Raji (cell line): Measurements from ENCODE around the gene NELL1.

Source experiments
- POLR2A ChIP-seq: IDR thresholded peaks from 2 replicates; pipeline ENCODE4 v1.6.1; 2011; ENCODE audit warnings: low read depth, low read length, control low read depth; ENCODE audit not compliant: insufficient read depth

NELL1 gene

DNA sequence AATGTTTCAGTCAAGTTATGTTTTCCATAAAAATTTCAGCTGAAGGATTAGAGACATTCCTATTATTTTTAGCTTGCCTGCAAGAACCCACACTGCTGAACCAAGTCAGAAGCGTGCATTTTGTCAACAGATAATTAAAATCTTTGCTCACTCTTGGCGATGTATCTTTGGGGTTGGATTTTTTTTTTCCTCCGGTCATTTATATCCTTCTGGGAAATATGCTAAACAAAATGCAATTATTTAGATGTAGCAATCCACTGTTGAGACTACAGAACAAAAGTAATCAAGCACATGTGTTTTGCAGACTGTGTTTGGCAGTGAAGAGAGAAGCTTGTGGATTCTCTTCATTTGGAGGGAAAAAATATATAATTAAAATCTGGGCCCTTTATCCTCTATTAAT lies 15.3 kb upstream of the NELL1 start:
- TF ChIP-seq POLR2A: no peak

GRCh38 chr11:20656901-20657300 lies 12.5 kb upstream of the NELL1 start:
- TF ChIP-seq POLR2A: no peak

- TF ChIP-seq POLR2A: no peak
Measured at GRCh38 chr11:20658135-20658534, 11.3 kb upstream of the NELL1 start.

DNA sequence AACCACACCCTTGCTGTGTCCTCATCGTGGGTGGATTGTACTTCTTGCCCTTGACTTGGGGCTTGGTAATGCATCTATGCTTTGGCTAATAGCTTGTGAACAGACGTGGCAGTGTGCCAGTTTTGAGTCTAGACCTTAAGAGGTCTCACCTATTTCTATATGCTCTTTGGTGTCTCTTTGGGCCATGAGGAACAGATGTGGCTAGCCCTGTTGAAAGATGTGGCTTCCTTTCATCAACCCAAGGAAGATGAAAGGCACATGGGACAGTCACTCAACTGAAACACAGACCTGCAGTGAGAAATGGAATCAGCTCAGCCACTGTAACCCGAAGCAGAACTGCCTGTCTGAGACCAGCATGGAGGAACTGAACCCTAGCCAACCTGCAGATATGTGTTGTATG lies 7.9 kb upstream of the NELL1 start:
- TF ChIP-seq POLR2A: no peak

- no peak for TF ChIP-seq POLR2A
Measured at GRCh38 chr11:20661850-20662249, 7.5 kb upstream of the NELL1 start.

GRCh38 chr11:20668131-20668809 lies 1.1 kb upstream of the NELL1 start:
- TF ChIP-seq POLR2A: no peak

- no peak for TF ChIP-seq POLR2A
Measured at GRCh38 chr11:20669820-20670684, 666 bp downstream of the NELL1 start.

- no peak for TF ChIP-seq POLR2A
Measured at GRCh38 chr11:20670932-20671403, 1.6 kb downstream of the NELL1 start.

GRCh38 chr11:20671856-20672546 lies 2.6 kb downstream of the NELL1 start:
- TF ChIP-seq POLR2A: no peak

- TF ChIP-seq POLR2A: no peak
Measured at GRCh38 chr11:20672575-20672974, 3.2 kb downstream of the NELL1 start.

DNA sequence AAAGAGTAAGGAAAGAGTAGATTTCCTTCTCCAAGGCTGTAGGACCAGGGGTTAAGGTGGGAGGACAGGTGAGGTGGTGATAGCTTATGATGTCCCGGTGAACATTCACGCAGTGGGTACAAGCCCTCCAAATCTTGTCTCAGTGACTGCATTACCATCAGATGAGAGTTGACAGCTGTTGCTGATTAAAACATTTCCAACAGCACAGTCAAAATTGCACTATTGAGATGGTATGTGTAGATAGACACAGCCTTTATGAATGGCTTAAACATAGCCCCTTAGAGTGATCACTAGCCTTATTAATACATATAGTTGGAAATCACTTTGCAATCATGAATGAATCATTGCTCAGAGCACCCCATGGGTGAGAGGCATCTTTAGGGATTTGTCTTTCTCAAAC lies 7.3 kb downstream of the NELL1 start:
- TF ChIP-seq POLR2A: no peak

GRCh38 chr11:20688761-20689160 lies 19.4 kb downstream of the NELL1 start:
- no peak for TF ChIP-seq POLR2A

- no peak for TF ChIP-seq POLR2A
Measured at GRCh38 chr11:20707876-20708275, 38.5 kb downstream of the NELL1 start.

DNA sequence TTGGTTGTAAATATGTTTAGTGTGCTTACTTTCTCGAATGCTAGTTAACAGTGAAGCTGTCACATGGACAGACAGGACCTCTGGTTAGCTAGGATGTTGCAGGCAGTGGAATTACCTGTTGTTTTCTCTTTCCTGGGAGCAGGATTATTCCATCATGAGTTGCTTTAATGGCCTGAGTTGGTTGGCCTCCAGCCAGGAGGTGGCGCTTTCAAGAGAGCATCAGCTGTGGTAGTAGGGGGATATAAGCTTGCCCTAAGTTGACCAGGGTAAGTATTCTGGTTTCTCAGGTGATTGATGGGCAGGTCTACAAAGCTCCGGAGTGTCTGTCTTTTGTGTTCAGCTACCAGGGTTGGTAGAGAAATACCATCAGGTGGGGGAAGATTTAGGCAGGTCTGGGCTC lies 43.5 kb downstream of the NELL1 start:
- TF ChIP-seq POLR2A: no peak

- no peak for TF ChIP-seq POLR2A
Measured at GRCh38 chr11:20715464-20715863, 46.1 kb downstream of the NELL1 start.

DNA sequence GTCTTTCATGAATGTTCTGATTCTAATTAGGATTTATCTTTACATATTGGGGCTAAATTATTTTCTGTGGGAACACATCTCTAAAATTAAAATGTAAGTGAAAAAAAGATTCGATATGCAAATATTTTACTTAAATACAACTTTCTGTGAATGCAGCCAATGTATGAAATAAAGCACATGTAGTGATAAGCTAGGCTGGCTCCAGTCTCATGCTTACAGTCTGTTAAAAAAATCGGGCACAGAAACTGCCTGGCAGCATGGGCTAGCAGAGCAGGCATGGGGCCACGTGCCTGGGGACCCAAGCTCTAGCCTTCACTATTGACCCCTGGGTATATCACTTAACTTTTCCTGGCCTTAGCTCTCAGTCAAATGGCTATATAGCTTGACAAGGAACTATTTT lies 46.5 kb downstream of the NELL1 start:
- TF ChIP-seq POLR2A: no peak
